ES-I3 (cell line): Measurements from ENCODE around the gene TLR6.

Source experiments
- H3K36me3 ChIP-seq: 2 replicates; pipeline ENCODE4 v1.6.1; 2013; ENCODE audit warnings: mild to moderate bottlenecking, low read length, control low read depth, moderate library complexity; ENCODE audit not compliant: insufficient read depth
- H3K4me1 ChIP-seq: 2 replicates; pipeline ENCODE4 v1.6.1; 2013; ENCODE audit warnings: mild to moderate bottlenecking, control low read depth, low read length; ENCODE audit not compliant: insufficient read depth
- H3K9ac ChIP-seq: 2 replicates; pipeline ENCODE4 v1.6.1; 2013; ENCODE audit warnings: low read depth, mild to moderate bottlenecking, low read length, moderate library complexity
- H3K9me3 ChIP-seq: 2 replicates; pipeline ENCODE4 v1.6.1; 2013; ENCODE audit warnings: mild to moderate bottlenecking, low read length, moderate library complexity; ENCODE audit not compliant: control insufficient read depth, insufficient read depth

The TLR6 gene

GRCh38 chr4:38802561-38803355, 53.9 kb downstream of the TLR6 start:
- peaks cover 7% of the 10 kb centered on the region; the same call in 1 of the 2 replicates for H3K9me3 ChIP-seq
- no peaks in the 10 kb centered on the region for H3K36me3 ChIP-seq

GRCh38 chr4:38800961-38801450, 55.6 kb downstream of the TLR6 start:
- Histone ChIP-seq H3K36me3 (no peaks in the 10 kb centered on the region), H3K9ac (no peak overlapping the region), H3K4me1 (no peaks in the 10 kb centered on the region), H3K9me3 (peaks cover 7% of the 10 kb centered on the region; the same call in 1 of the 2 replicates)

More at GRCh38 chr4:38802561-38803355, 53.9 kb downstream of the TLR6 start:
- H3K4me1 ChIP-seq = no peaks in the 10 kb centered on the region
- H3K9ac ChIP-seq = no peak overlapping the region

DNA sequence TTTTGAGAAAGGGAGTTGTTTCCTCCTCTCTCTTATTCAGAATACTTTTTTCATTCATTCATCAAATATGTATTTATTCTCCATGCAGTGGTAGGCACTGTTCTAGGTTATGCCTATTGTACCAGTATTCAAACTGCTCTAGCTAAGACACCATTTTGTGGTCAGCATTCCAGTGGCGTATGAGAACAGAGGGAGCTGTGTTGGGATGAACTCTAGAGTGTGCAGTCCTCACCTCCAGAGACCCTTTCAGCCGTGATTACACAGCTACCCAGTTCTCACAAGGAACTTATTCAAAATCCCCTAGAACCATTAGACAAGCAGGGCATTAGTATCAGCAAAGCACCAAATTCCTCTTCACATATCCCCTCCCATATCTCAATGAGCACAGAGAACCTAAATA, 56.3 kb downstream of the TLR6 start:
- Histone ChIP-seq H3K4me1 (no peaks in the 10 kb centered on the region), H3K36me3 (no peaks in the 10 kb centered on the region), H3K9me3 (peaks cover 7% of the 10 kb centered on the region; the same call in 1 of the 2 replicates), H3K9ac (no peak overlapping the region)

GRCh38 chr4:38795087-38795486, 61.5 kb downstream of the TLR6 start:
- Histone ChIP-seq H3K4me1 (no peaks in the 10 kb centered on the region), H3K9ac (no peak overlapping the region), H3K9me3 (no peaks in the 10 kb centered on the region), H3K36me3 (no peaks in the 10 kb centered on the region)

DNA sequence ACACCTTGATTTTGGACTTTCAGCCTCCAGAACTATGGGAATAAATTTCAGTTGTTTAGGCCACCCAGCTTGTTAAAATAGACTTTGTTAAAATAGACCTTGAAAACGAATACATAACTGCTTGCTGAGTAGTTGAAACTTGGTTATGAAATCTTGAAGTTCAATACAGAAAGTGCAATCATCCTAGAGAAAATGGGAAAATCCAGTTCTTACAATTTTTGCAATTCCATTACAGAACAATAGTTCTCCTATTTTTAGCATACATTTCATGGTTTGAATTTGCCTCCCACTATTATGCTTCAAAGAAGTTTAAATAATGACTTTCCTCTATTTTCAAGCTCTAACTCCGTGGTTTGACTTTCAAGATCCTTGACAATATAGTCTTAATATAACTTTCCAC, 62.6 kb downstream of the TLR6 start:
- H3K4me1 ChIP-seq = no peaks in the 10 kb centered on the region
- no peaks in the 10 kb centered on the region for H3K36me3 ChIP-seq
- H3K9me3 ChIP-seq = no peaks in the 10 kb centered on the region
- no peak overlapping the region for H3K9ac ChIP-seq

- H3K9ac ChIP-seq = no peak overlapping the region
- no peaks in the 10 kb centered on the region for H3K36me3 ChIP-seq
- no peaks in the 10 kb centered on the region for H3K4me1 ChIP-seq
- H3K9me3 ChIP-seq = no peaks in the 10 kb centered on the region
Measured at GRCh38 chr4:38791010-38791409, 65.6 kb downstream of the TLR6 start.

DNA sequence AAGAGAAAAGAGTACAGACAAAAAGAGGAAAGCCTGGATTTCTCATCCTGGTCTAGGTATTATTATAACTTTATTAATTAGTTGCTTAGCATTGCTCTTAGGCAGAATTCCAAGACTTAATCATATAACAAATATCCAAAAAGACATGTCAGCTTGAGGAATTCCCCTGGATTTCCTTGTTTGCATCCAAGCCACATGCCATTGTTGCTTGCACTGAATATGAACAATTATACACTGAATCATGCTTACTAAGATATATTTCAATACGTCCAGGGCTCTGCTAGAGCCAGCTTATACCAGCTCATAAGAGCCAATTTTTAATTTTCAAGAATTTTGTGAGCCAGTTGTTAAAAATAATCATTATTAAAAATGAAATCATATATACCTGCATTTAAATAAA, 68.3 kb downstream of the TLR6 start:
- H3K9ac ChIP-seq = no peak overlapping the region
- H3K9me3 ChIP-seq = no peaks in the 10 kb centered on the region
- no peaks in the 10 kb centered on the region for H3K4me1 ChIP-seq
- no peaks in the 10 kb centered on the region for H3K36me3 ChIP-seq

GRCh38 chr4:38787693-38788092, 68.9 kb downstream of the TLR6 start:
- Histone ChIP-seq H3K9ac (no peak overlapping the region), H3K36me3 (no peaks in the 10 kb centered on the region), H3K9me3 (no peaks in the 10 kb centered on the region), H3K4me1 (no peaks in the 10 kb centered on the region)

DNA sequence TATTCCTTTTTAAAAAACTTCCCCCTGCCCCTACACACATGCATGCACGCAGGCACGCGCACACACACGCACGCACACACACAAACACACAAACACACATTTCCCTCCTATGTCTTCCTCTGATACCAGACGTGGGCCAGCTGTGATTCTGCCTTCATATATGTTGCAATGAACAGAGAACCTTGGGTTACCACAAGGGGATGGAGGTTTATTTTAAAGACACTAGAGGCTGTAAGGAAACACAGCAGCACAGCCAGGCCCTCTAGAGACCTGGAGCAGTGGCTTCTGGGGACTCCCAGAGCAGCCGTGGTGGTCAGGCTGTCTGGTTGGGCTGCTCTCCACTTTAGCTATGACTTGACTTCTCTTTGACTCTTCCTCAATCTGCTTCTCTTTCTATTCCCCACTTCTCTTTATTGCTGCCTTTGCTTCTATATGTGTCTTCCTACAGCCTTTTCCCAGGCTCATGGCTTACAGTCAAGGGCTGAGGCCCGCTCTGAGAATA, 70.7 kb downstream of the TLR6 start:
- no peaks in the 10 kb centered on the region for H3K9me3 ChIP-seq
- H3K4me1 ChIP-seq = no peaks in the 10 kb centered on the region
- H3K36me3 ChIP-seq = no peaks in the 10 kb centered on the region
- H3K9ac ChIP-seq = no peak overlapping the region

GRCh38 chr4:38785041-38785790, 71.4 kb downstream of the TLR6 start:
- no peaks in the 10 kb centered on the region for H3K4me1 ChIP-seq
- no peaks in the 10 kb centered on the region for H3K9me3 ChIP-seq
- H3K36me3 ChIP-seq = no peaks in the 10 kb centered on the region
- H3K9ac ChIP-seq = no peak overlapping the region

DNA sequence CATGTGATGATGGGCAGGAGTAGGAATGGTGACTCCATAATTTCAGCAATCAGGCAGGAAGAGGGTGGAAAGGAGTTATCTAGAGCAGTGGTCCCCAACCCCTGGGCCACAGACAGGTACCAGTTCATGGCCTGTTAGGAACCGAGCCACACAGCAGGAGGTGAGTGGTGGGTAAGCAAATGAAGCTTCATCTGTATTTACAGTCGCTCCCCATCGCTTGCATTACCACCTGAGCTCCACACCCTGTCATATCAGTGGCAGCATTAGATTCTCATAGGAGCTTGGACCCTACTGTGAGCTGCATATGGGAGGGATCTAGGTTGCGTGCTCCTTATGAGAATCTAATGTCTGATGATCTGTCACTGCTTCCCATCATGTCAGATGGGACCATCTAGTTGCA, 72.5 kb downstream of the TLR6 start:
- H3K4me1 ChIP-seq = no peaks in the 10 kb centered on the region
- H3K9ac ChIP-seq = no peak overlapping the region
- H3K9me3 ChIP-seq = no peaks in the 10 kb centered on the region
- H3K36me3 ChIP-seq = no peaks in the 10 kb centered on the region

DNA sequence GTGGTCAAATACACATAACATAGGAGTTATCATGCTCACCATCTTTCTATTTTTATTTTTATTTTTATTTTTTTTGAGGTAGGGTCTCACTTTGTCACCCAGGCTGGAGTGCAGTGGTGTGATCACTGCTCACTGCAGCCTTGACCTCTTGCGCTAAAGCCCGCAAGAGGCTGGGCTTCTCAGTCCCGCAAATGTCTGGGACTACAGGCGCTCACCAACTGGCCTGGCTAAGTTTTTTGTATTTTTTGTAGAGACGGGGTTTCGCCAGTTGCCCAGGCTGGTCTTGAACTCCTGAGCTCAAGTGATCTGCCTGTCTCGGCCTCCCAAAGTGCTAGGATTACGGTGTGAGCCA, 73.5 kb downstream of the TLR6 start:
- no peak overlapping the region for H3K9ac ChIP-seq
- no peaks in the 10 kb centered on the region for H3K36me3 ChIP-seq
- no peaks in the 10 kb centered on the region for H3K4me1 ChIP-seq
- no peaks in the 10 kb centered on the region for H3K9me3 ChIP-seq

GRCh38 chr4:38782452-38783108, 74.0 kb downstream of the TLR6 start, which contains the start of gene TLR10:
Gene TLR10, minus strand, starts transcription at chr4:38782990. Its CDS starts 7,400 bp downstream, at chr4:38775590.
- H3K9ac ChIP-seq = no peak within 1 kb of the TSS
- H3K4me1 ChIP-seq = no peaks in the 10 kb centered on the region
- H3K9me3 ChIP-seq = no peaks in the 10 kb centered on the region
- no peaks in the 10 kb centered on the region for H3K36me3 ChIP-seq

DNA sequence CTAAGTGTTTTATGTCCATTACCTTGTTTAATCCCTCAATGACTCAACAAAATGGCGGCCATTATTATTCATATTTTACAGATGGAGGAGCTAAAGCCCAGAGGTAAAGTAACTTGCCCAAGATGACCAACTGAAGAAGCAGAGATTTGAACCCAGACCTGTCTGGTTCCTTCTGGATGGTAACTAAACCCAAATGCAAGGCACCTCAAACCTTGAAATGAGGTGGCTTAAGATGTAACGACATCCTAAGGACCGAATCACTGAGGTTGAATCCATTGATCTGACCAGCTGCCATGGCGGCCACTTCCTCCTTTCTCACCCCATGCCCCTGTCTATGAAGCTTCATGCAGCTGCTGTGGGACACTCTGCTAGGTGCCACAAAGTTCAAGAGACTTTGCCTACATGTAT, 74.8 kb downstream of the TLR6 start:
- Histone ChIP-seq H3K36me3 (no peaks in the 10 kb centered on the region), H3K9ac (no peak overlapping the region), H3K4me1 (no peaks in the 10 kb centered on the region), H3K9me3 (no peaks in the 10 kb centered on the region)
